Epithelial cell of proximal tubule (primary cell): ENCODE data around the gene FGD5. TPM values are rescaled to one million over a fixed set of nuclear protein-coding genes. Genes with fewer than 3 reads are reported as not detected.

Source experiments
- DNase-seq: peaks from one replicate; pipeline ENCODE4 v3.0.0-alpha.2; 2011; ENCODE audit warnings: low read depth
- H3K4me3 ChIP-seq: 2 replicates; pipeline ENCODE4 v1.5.1; 2011; ENCODE audit warnings: low read depth, mild to moderate bottlenecking, low read length
- total RNA-seq: library from RNA; depleted of rRNA; stranded (reverse); fragments of >200 nt; gene quantifications from 2 replicates; pipeline ENCODE4 v1.2.3, GENCODE V29; 2015
- TF ChIP-seq, protein P1 (sequence below): conservative IDR thresholded peaks from 2 replicates; pipeline ENCODE4 v1.5.1; 2012; ENCODE audit warnings: low read depth, mild to moderate bottlenecking, low read length

The FGD5 gene
- total RNA-seq, 1 donor from 2014 or later: 0.06 TPM

DNA sequence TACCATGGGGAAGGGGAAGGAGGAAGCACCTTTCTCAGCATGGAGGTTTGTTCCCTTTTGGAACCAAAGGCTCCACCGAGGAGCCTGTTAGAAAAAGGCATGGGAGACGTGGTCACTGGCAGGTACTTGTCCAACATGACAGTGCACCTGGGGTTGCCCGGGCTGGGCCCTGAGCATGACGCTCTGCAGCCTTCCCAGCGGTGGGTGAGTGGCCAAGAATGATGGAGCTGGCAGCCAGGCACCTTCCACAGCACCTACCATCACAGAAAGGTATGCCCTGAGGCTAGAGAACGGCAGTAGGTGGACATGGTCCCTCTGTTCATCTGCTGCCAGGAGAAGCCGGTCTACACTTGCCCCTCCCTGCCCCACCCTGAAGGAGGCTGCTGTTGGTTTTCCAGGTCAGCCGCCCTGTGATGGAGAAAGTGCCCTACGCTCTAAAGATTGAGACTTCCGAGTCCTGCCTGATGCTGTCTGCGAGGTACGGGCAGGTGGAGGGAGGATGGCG is 99.6 kb downstream of the FGD5 start:
- H3K4me3 ChIP-seq: no peak overlapping the region
- DNase-seq: no peak
- TF ChIP-seq, protein P1, sequence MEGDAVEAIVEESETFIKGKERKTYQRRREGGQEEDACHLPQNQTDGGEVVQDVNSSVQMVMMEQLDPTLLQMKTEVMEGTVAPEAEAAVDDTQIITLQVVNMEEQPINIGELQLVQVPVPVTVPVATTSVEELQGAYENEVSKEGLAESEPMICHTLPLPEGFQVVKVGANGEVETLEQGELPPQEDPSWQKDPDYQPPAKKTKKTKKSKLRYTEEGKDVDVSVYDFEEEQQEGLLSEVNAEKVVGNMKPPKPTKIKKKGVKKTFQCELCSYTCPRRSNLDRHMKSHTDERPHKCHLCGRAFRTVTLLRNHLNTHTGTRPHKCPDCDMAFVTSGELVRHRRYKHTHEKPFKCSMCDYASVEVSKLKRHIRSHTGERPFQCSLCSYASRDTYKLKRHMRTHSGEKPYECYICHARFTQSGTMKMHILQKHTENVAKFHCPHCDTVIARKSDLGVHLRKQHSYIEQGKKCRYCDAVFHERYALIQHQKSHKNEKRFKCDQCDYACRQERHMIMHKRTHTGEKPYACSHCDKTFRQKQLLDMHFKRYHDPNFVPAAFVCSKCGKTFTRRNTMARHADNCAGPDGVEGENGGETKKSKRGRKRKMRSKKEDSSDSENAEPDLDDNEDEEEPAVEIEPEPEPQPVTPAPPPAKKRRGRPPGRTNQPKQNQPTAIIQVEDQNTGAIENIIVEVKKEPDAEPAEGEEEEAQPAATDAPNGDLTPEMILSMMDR: no peak

GRCh38 chr3:14920536-14920935 is 101.8 kb downstream of the FGD5 start:
- TF ChIP-seq, protein P1: no peak
- DNase-seq: no peak
- no peak overlapping the region for H3K4me3 ChIP-seq

GRCh38 chr3:14921034-14921616 is 102.4 kb downstream of the FGD5 start:
- TF ChIP-seq, protein P1: peak; percentile 94

GRCh38 chr3:14921811-14922705 is 103.3 kb downstream of the FGD5 start:
- DNase-seq: no peak
- no peak overlapping the region for H3K4me3 ChIP-seq
- TF ChIP-seq, protein P1: no peak

More at GRCh38 chr3:14921034-14921616, 102.4 kb downstream of the FGD5 start:
- H3K4me3 ChIP-seq: no peak overlapping the region
- no peak for DNase-seq

DNA sequence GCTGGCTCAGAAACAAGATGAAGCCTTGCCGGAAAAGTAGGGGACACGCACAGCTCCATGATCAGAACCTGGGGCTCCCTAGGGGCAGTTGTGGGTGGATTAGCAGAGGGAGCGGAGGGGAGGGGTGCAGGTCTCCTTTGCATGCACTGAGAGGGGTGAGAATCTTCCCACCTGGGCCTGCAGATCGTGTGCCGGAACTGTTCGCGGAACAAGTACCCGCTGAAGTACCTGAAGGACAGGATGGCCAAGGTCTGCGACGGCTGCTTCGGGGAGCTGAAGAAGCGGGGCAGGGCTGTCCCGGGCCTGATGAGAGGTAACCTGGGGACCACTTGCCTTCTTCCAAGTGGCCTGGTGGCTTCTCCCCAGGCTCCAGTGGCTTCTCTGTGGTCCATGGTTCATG is 104.1 kb downstream of the FGD5 start:
- DNase-seq: no peak
- TF ChIP-seq, protein P1: no peak
- H3K4me3 ChIP-seq: no peak overlapping the region

GRCh38 chr3:14923476-14923875 is 104.7 kb downstream of the FGD5 start:
- TF ChIP-seq, protein P1: no peak
- DNase-seq: no peak
- H3K4me3 ChIP-seq: no peak overlapping the region
